HepG2 (cell line): ENCODE measurements around the gene RPS5. TPM values are rescaled to one million over a fixed set of nuclear protein-coding genes. Genes with fewer than 3 reads are reported as not detected.
A peak's percentile ranks its signal among the peaks of the same experiment; 100 is the strongest.

ENCODE experiments used
- CEBPZ ChIP-seq: IDR thresholded peaks from 2 replicates; pipeline ENCODE4 v1.6.1; 2012; ENCODE audit warnings: low read length, improper control_type of control experiment
- DMTF1 ChIP-seq: sonication (generic); formaldehyde crosslinking; IDR thresholded peaks from 2 replicates; pipeline ENCODE4 v1.4.0; 2020; ENCODE audit warnings: mild to moderate bottlenecking, missing genetic modification reagents
- E2F2 ChIP-seq: sonication (generic); formaldehyde crosslinking; IDR thresholded peaks from 2 replicates; pipeline ENCODE4 v1.4.0; 2020; ENCODE audit warnings: missing genetic modification reagents, borderline replicate concordance
- ELF1 ChIP-seq: sonication (generic); formaldehyde crosslinking; IDR thresholded peaks from 2 replicates; pipeline ENCODE4 v1.4.0; 2020; ENCODE audit warnings: missing genetic modification reagents
- HOXA5 ChIP-seq: sonication (generic); formaldehyde crosslinking; IDR thresholded peaks from 2 replicates; pipeline ENCODE4 v1.4.0; 2020; ENCODE audit warnings: missing genetic modification reagents
- IKZF1 ChIP-seq: fragments of 450-650 bp; IDR thresholded peaks from 2 replicates; pipeline ENCODE4 v1.7.1; 2016
- NPAS2 ChIP-seq: sonication (generic); formaldehyde crosslinking; IDR thresholded peaks from 2 replicates; pipeline ENCODE4 v1.8.0; 2022; ENCODE audit warnings: mild to moderate bottlenecking, missing genetic modification reagents, borderline replicate concordance
- ZFAT ChIP-seq: sonication (generic); formaldehyde crosslinking; conservative IDR thresholded peaks from 2 replicates; pipeline ENCODE4 v1.8.1; 2023; ENCODE audit warnings: missing genetic modification reagents, inconsistent platforms
- ZFP1 ChIP-seq: IDR thresholded peaks from 2 replicates; pipeline ENCODE4 v1.6.1; 2016
- ZNF276 ChIP-seq: sonication (generic); formaldehyde crosslinking; IDR thresholded peaks from 2 replicates; pipeline ENCODE4 v1.4.0; 2020; ENCODE audit warnings: mild to moderate bottlenecking, low read depth, missing genetic modification reagents
- ZNF431 ChIP-seq: sonication (generic); formaldehyde crosslinking; IDR thresholded peaks from 2 replicates; pipeline ENCODE4 v1.9.0; 2022; ENCODE audit warnings: missing genetic modification reagents, low read depth, mild to moderate bottlenecking, borderline replicate concordance
- ZNF570 ChIP-seq: sonication (generic); formaldehyde crosslinking; IDR thresholded peaks from 2 replicates; pipeline ENCODE4 v1.4.0; 2020; ENCODE audit warnings: mild to moderate bottlenecking, missing genetic modification reagents, borderline replicate concordance
- ZNF598 ChIP-seq: sonication (generic); formaldehyde crosslinking; IDR thresholded peaks from 2 replicates; pipeline ENCODE4 v1.5.1; 2020; ENCODE audit warnings: mild to moderate bottlenecking, missing genetic modification reagents, borderline replicate concordance
- ZNF687 ChIP-seq: sonication (generic); formaldehyde crosslinking; IDR thresholded peaks from 2 replicates; pipeline ENCODE4 v1.5.1; 2020; ENCODE audit warnings: mild to moderate bottlenecking, missing genetic modification reagents, moderate library complexity
- ZNF878 ChIP-seq: sonication (generic); formaldehyde crosslinking; IDR thresholded peaks from 2 replicates; pipeline ENCODE4 v1.8.1; 2023; ENCODE audit warnings: mild to moderate bottlenecking, missing genetic modification reagents, moderate library complexity
- polyA plus RNA-seq, 8 experiments: library from polyadenylated mRNA; depleted of rRNA in 3 of 8; stranded (reverse) in 7 of 8; unstranded in 1 of 8; fragments of >200 nt; fragmentation: Illumina TruSeq in 4 of 8; extraction: Trizol in 4 of 8; gene quantifications; 2 replicates each; pipeline versions ENCODE4 v1.2.1 to v1.2.3, GENCODE V29; 2011 to 2016; ENCODE audit warnings: low read depth in 4 of 8, missing spikeins in 1 of 8, mixed read lengths in 1 of 8; ENCODE audit not compliant: insufficient read depth in 1 of 8
- total RNA-seq, 5 experiments: library from RNA; depleted of rRNA; stranded (reverse); fragments of >200 nt; fragmentation: Illumina TruSeq; extraction: Trizol; gene quantifications; 2 replicates each; pipeline ENCODE4 v1.2.3, GENCODE V29; 2016; ENCODE audit warnings: low read depth in 1 of 5

RPS5 gene
- total and polyA plus RNA-seq, 2 of the 13 experiments (the other 11 are each of a cell fraction or from before 2014, with no cell fraction given): 1,544 to 4,408 TPM

GRCh38 chr19:58385891-58386575, 1.0 kb upstream of the RPS5 start (continued):
- TF ChIP-seq ZNF431 (CRISPR knock-in tag): no peak
- TF ChIP-seq ZNF570 (CRISPR knock-in tag): peak; percentile 43; the same call in 1 of the 2 replicates
- 0 out of 2 replicates have a peak, but pooled peaks have one; percentile 58 for TF ChIP-seq ZNF276
- no peak for TF ChIP-seq E2F2 (CRISPR knock-in tag)
- TF ChIP-seq CEBPZ: no peak
- TF ChIP-seq ZFP1: no peak
- TF ChIP-seq IKZF1: no peak
- TF ChIP-seq ZNF687 (CRISPR knock-in tag): no peak
- TF ChIP-seq NPAS2 (CRISPR knock-in tag): no peak
- TF ChIP-seq HOXA5 (CRISPR knock-in tag): no peak
- TF ChIP-seq ELF1: no peak
- no peak for TF ChIP-seq ZFAT
- no peak for TF ChIP-seq ZNF598 (CRISPR knock-in tag)
- TF ChIP-seq ZNF878 (CRISPR knock-in tag): no peak
- TF ChIP-seq DMTF1: 0 out of 2 replicates have a peak, but pooled peaks have one; percentile 48
